SH-SY5Y (cell line): Measurements from ENCODE around the gene PSD4.

Experiments
- GATA2 ChIP-seq: IDR thresholded peaks from 2 replicates; pipeline ENCODE4 v1.6.1; 2011; ENCODE audit warnings: mild to moderate bottlenecking, low read depth, low read length
- GATA3 ChIP-seq: IDR thresholded peaks from 2 replicates; pipeline ENCODE4 v1.6.1; 2011; ENCODE audit warnings: low read depth, mild to moderate bottlenecking, low read length, moderate library complexity

Gene PSD4

GRCh38 chr2:113158884-113159553, 14.8 kb upstream of the PSD4 start:
- TF ChIP-seq GATA3 = no peak
- no peak for TF ChIP-seq GATA2

GRCh38 chr2:113160248-113160647, 13.5 kb upstream of the PSD4 start:
- TF ChIP-seq GATA2 = no peak
- no peak for TF ChIP-seq GATA3

GRCh38 chr2:113160962-113161361, 12.8 kb upstream of the PSD4 start:
- TF ChIP-seq GATA2 (no peak), GATA3 (no peak)

GRCh38 chr2:113162173-113162572, 11.6 kb upstream of the PSD4 start:
- TF ChIP-seq GATA2 = no peak
- no peak for TF ChIP-seq GATA3

- TF ChIP-seq GATA2 (no peak), GATA3 (no peak)
These were observed 10.9 kb upstream of the PSD4 start for GRCh38 chr2:113162869-113163268.

- TF ChIP-seq GATA2 (no peak), GATA3 (no peak)
These were observed 9.4 kb upstream of the PSD4 start for GRCh38 chr2:113164215-113164929.

- TF ChIP-seq GATA3 (no peak), GATA2 (no peak)
These were observed 8.7 kb upstream of the PSD4 start for GRCh38 chr2:113164930-113165585.

GRCh38 chr2:113166187-113166645, 7.6 kb upstream of the PSD4 start:
- TF ChIP-seq GATA3 = no peak
- TF ChIP-seq GATA2 = no peak

DNA sequence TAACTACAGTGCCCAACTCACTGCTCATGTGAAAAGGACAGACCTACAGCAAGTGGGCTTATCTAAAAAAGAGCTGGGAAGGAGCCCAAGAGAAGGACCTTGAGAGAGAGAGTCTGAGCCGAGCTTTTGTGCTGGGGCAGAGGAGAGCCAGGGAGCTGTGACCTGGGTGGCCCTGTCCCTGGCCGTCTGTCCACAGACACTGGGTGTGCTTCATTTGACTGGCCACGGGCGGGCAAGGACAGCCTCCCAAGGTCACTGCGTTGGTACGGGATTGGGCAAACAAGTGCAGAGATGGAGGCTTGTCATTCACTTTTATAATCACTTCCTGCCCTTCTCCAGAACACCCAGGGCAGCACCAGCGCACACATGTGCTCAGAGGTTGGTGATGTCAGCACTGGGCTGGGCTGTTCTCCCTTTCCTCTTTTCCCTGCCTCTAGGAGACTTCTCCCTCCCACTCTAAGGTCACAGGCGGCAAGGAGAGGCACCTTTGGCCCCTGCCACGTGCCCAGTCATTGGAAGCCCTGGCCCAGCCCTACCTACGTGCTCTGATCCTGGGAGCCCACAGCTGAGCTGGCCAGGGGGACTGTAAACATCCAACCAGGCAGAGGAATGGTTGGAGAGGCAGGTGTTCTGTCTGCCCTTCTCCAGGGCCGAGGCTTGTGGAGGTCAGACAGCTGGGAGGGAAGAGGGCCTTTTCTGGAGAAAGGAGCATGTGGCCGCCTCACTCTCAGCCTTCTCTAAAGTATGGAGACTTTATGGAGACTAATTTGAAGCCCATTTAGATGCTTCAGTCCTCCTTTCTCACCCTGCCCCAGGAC, 6.4 kb upstream of the PSD4 start:
- TF ChIP-seq GATA3 (no peak), GATA2 (no peak)

- TF ChIP-seq GATA2 (no peak), GATA3 (no peak)
These were observed 5.8 kb upstream of the PSD4 start for GRCh38 chr2:113167962-113168340.

DNA sequence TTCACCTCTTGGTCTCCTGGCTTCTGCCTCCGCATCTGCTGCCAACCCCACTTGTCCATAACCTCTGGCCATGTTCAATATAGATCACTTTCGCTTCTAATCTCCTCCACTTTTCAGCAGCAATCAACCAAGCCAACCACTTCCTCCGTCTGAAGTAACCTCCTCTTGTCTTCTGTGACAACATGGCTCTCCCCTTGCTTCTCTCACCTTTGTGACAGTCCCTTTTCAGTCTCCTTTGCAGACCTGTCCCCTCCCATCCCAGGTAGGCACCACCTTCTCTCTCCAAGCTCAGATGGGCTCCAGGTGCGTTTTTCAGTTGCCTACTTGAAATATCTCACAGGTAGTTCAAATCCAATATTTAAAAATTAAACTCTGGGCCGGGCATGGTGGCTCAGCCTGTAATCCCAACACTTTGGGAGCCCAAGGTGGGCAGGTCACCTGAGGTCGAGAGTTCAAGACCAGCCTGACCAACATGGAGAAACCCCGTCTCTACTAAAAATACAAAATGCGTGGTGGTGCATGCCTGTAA, 4.7 kb upstream of the PSD4 start:
- TF ChIP-seq GATA2 = no peak
- TF ChIP-seq GATA3 = no peak

- no peak for TF ChIP-seq GATA3
- no peak for TF ChIP-seq GATA2
These were observed 4.2 kb upstream of the PSD4 start for GRCh38 chr2:113169586-113169985.

GRCh38 chr2:113171334-113172075, 2.3 kb upstream of the PSD4 start:
- no peak for TF ChIP-seq GATA3
- TF ChIP-seq GATA2 = no peak
